DMS114 treated with DMSO at 0.1 percent for 48 hours (cell line): ENCODE results near the gene OXT.

Experiments used
- DNase-seq: peaks from one replicate; lab custom pipeline; 2025; ENCODE audit not compliant: unreplicated experiment; lab: John Stamatoyannopoulos, UW

OXT gene

DNA sequence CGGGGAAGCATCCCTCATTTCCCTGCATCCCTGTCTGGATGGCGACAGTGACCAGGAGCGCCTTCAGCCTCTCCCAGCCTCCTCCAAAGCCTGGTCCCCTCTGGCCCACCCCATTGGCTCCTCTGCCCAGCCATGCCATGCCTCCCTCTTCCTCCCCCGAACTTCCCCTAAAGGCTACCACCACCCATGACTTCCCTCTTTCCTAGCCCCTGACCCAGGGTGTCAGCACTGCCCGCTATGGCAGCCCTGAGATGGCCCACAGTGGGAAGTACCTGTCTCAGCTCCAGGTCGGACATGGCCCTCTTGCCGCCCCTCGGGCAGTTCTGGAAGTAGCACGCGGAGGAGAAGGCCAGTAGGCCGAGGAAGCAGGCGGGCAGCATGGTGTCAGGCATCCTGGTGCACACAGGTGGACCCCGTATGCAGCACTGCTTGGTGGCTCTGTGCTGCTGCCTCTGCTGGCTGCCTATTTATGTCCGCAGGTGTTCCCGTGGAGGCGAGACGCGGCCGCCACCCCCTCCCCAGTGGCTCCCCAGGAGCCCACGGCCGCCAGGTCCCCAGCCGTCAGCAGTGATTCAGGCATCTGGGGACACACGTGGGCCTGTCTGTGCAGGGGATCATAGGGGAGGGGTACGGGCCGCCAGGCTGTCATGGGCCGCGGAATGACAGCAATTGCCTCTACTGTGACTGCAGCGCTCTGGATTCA is 13.0 kb downstream of the OXT start, which contains the start of gene AVP:
Gene AVP (minus strand): TSS at position 442 of the 703 bp plus-strand sequence. CDS start 50 bp downstream, at position 392.
- no peak for DNase-seq

DNA sequence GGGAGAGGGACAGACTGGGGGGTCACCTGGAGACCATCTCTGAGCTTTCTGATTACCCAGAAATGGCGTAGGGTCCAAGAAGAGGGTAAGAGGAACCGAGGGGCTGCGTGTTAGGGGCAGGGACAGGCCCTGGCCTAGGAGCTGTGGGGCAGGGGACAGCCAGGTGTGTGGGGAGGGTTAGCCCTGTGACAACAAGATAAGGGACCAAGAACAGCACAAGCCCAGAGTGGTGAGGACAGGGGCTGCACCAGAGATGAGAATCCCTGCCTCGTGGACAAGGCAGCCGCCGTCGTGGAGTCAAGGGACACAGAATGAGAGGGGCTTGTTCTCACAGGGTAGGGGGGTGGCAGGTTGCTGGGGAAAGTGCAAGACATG is 13.6 kb downstream of the OXT start:
- DNase-seq = no peak

DNA sequence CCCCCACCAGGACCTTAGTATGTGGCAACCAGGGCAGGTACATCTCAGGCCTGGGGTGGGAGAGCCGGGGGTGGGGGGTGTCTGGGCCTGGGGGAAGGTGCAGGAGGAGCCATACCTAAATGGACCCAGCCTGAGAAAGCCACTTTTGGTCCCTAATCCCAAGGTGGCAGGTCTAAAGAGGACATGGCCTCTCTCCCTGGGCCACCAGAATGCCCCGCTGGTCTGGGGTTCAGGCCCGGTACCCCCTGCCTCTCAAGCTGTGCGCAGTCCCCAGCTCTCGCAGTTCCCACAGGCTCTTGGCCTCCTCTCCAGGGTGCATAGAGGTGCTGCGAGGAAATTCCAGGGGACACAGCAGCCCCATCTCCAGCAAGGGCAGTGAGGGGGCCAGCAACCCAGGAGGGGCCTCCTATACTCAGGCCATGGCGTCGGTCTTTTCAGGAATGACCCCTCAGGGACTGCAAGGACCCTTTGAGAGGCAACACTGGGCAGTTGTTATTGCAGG is 14.2 kb downstream of the OXT start:
- no peak for DNase-seq

DNA sequence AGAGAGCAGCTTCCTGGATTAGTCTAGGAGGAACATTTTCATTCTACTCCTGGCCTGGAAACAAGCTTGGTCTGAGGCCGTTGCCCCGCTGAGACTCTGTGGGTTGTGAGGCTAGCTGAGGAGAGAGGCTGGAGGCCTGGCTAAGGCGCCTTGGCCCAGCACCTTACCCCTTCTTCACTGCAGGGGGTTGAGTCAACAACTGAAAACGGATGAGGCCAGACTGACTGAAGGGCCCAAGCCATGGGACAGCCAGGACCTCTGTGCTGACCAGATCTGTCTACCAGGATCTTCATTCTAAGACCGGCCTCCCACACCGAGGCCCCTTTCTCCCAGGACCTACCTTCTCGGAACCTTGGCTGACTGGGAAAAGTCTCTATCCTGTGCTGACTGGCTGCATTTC is 16.6 kb downstream of the OXT start:
- DNase-seq = no peak

DNA sequence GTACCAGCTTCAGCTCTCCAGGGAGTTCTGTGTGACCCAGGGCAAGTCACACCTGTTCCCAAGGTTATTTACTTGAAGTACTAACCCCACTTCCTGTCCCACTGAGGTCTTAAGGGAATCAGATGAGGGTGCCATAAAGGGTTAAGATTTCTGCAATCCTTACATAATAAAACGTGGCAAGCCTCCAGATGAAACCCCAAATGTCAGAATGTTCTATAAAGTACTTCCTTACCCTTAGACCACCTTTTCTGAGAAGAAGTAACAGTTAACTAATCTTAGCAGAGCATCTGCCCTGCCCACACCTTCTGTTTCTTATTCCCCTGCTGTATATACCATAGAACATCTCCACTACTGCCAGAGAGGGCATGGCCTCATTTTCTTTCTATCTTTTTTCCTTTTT is 19.1 kb downstream of the OXT start:
- DNase-seq = no peak

DNA sequence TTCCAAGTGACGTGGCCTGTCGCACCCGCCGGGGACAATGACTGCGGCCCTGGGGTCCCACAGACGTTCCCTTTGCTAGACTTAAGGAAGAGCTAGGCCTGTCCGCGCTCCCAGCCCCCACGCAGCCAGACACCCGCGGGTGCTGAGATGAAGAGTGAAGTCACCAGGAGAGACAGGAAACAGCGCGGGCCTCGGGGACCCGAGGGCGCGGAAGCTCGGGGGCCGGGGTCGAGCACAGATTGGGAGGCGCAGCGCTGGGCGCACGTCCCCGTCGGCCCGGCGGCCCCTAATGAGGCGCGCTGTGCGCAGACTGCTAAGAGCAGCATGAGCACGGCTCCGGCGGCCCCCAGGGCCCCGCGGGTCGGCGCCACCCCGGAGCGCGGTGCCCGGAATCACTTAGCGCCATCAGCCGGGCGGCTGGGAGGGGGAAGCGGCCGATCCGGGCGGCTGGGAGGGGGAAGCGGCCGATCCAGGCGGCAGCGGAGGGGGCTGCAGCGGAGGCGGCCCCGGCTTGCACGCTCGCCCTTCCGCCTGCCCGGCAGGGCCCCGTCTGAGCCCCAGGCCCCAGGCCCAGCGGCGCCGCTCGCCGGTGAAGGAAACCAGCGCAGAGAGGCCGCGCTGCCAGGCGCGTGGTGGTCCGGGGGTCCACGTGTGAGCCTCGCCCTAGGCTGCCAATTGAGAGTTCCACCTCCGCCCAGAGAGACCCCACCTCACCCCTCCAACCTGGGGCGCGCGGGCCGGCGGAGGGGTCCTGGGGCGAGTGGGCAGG is 21.4 kb downstream of the OXT start:
- no peak for DNase-seq

DNA sequence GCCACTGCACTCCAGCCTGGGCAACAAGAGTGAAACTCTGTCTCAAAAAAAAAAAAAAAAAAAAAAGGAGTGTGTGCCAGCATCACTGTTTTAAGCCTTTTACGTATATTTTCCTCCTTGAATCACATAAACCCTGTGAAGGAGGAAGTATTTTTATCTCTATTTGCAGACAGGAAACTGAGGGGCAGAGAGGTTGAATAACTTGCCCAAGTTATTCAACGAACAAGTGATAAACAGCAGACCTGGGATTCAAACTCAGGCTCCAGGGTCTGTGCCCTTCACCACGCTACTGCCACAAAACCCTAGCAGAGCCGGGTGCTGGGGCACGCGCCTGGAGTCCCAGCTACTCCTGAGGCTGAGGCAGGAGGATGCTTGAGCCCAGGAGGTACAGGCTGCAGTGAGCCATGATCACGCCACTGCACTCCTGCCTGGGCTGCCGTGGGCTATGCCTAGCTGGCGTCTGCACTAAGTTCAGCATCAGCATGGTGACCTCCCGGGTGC is 22.5 kb downstream of the OXT start:
- DNase-seq = no peak

DNA sequence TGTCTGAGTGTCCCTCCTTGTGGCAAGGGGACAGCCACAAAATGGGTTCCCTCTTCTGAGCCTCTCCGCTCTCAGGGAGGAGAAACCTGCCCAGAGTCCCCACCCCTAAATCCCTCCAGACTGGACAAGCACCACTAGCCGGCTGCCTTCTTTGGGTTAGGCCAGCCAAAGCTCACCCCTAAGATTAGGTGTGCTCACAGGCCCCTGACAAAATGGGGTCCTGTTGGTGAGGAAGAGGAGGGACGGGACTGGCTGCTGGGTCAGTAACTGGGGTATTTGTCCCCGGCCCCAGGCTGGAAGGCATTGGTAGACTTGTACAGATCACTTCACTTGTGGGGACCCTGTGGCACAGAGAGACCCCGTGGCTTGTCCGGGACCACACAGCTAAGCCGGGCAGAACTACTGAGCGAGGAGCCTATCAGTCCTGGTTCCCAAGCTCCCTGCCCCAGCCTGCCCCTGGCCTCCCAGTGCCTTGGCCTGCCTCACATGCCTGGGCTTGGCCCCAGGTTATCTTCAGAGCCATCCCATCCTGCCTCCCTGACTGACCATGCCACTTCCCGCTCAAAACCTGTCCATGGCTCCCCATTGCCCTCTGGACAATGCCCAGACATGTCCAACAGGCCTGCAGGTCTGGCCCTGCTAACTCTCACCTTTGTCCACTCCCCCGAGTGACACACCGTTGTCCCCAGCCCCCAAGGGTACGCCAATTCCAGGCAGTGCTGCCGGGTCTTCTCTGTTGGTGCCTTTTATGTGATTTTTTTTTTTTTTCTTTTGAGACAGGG is 23.6 kb downstream of the OXT start:
- DNase-seq = no peak

DNA sequence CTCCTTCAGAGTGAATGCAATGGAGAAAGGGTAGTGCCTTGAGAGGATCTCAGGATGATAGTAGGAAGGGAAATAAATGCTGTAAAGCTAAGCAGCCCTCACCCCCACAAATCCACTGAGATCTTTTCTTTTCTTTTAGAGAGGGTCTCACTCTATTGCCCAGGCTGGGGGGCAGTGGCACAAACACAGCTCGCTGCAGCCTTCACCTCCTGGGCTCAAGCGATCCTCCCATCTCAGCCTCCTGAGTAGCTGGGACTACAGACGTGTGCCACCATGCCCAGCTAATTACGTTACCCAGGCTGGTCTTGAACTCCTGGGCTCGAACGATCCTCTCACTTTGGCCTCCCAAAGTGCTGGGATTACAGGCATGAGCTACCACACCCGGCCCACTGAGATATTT is 29.1 kb downstream of the OXT start:
- no peak for DNase-seq

DNA sequence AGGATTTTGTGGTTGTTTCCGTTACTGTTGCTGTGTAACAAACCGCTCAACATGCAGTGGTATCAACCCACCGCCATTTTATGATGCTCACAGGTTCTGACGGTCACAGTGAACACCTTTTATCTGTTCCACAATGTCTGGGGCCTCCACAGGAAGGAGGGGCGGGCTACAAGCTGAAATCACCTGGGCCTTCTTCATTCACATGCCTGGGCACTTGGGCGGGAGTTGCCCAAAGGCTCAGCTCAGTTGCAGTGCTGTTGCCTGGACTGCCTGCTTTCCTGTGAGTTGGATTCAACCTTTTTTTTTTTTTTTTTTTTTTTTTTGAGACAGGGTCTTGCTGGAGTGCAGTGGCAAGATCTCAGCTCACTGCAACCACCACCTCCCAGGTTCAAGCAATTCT is 29.8 kb downstream of the OXT start:
- DNase-seq = no peak

DNA sequence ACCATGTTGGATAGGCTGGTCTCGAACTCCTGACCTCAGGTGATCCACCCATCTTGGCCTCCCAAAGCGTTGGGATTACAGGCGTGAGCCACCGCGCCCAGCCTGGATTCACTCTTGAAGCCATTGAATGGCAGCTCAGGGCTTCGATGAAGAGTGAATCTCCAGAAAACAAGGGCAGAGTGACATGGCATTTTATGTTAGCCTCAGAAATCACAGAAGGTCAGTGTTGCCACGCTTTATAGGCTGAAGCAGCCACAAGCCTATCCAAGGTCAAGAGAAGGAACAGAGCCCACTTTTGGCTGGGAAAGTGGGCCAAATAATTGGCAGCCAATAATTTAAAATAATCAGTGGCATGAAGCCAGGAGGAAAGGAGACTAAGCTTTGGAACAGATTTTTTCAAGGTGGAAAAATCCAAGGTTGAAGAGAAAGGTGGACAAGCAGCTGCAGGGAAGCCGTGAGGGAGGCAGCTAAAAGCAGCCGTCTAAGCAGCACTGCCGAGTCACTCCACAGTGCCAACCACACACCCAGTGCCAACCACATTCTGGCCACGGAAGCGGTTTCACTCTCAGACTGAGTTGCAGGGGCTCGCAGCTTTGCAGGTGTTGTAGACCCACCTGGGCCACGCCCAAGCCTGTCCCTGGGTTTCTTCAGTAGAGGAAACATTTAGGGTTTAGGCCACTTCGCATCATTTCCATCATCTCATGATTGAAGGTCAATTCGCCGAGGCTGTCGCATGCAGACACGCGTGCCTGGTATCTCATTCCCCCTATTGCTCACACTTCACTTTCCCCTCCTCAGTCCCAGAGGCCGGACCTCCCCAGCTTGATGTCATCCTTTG is 30.5 kb downstream of the OXT start:
- no peak for DNase-seq

DNA sequence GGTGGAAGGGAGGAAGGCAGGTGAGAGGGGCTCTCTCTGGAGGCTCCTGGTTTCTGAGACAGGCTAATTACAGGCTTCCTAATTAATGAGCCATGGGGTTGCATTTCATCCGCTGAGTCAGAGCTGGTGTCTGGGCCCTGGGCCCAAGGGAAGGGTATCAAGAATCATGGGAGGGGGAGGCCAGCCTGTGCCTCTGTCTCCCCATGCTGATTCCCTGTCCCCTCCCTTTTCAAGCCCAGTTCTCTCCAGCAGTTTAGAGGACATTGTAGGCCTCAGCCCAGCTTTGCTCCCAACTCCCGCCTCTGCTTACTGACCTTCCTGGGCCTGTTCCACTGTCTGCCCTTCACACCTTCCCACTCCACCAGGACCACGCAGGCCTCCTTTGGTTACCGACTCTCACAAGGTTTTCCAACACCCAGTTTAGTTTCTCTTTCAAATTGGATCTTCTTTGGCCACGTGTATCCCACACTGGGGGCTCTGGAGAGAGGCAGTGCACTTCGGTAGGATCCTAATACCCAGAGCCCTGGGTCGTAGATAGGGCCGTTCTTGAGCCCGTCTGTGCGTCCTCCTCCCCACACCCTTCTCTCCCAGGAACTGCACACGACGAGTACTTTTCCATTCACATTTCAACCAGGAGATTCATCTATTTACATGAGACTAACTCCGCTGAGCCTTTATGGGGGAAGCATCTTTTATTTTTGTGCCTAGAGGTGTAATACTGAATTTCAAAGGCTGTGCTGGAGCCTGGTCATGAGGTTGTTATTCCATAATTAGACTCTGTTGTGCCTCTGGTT is 31.4 kb downstream of the OXT start:
- no peak for DNase-seq

DNA sequence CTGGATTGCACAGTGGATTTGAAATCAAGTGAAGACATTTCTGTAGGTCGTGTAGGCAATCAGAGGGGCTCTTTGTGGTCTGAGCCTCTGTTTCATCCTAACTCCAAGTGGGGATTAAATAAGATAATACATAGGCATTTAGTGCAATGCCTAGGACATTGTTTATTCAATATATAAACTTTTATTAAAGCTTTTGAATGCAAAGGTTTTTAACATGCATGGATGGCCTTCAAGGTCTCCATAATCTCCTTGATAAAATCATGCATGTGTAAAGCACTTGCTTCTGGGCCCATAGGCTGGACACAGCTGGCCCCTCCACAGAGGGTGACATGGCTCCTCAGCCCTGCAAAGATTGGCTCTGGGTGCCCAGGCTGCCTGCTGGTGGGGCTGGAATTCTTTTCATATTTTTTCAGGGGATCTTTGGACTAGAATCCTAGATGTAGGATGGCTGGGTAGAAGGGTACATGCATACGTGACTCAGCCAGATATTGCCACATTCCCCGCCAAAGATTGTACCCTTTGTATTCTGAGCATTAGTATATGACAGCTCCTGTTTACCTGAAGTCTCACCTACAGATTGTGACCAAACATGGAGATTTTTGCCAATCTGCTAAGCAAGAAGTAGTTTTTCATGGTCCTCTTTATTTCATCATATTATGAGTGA is 32.1 kb downstream of the OXT start:
- no peak for DNase-seq

DNA sequence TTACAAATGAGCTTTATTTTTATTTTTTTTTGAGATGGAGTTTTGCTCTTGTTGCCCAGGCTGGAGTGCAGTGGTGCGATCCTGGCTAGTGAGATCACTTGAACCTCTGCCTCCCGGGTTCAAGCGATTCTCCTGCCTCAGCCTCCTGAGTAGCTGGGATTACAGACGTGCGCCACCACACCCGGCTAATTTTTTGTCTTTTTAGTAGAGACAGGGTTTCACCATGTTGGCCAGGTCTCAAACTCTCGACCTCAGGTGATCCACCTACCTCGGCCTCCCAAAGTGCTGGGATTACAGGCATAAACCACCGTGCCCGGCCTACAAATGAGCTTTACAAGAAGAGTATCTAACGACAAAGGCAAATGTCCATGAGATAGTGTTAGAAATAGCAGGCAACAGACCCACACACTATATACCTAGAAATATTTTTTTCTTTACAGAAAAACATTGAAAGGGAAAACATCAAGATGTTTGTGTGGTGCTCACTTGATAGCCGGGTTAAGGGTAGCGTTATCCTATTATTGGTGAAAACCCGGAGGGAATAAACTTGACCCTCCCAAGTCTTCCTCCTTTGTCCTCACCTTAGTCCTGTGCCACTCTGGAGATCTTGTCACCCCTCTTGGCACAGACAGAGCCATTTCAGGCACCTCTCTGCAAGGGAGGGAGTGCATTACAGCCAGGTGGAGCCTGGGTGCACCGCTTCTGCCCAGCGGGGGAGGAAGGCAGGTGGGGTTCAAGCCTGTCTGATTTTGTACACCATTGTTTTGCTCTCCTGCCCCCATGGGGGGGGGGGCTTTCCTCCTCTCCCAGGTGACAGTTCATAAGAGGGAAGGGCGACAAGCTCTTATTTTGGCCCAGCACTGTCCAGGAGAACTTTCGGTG is 34.1 kb downstream of the OXT start:
- no peak for DNase-seq

DNA sequence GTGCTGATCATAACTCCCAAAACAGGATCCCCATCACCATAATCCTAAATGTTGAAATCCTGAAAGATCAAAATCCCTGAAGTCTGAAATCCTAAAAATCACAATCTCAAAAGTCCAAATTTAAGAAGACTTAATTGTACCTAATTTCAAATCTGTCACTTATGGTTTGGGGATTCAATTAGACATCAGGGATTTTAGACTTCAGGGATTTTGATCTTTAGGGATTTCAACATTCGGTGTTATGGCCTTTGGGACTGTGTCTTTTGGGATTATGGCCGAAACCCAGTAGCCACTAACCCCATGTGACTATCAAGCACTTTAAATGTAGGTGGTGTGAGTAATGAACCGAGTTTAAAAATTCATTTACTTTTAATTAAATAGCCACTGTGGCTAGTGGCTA is 34.8 kb downstream of the OXT start:
- no peak for DNase-seq

DNA sequence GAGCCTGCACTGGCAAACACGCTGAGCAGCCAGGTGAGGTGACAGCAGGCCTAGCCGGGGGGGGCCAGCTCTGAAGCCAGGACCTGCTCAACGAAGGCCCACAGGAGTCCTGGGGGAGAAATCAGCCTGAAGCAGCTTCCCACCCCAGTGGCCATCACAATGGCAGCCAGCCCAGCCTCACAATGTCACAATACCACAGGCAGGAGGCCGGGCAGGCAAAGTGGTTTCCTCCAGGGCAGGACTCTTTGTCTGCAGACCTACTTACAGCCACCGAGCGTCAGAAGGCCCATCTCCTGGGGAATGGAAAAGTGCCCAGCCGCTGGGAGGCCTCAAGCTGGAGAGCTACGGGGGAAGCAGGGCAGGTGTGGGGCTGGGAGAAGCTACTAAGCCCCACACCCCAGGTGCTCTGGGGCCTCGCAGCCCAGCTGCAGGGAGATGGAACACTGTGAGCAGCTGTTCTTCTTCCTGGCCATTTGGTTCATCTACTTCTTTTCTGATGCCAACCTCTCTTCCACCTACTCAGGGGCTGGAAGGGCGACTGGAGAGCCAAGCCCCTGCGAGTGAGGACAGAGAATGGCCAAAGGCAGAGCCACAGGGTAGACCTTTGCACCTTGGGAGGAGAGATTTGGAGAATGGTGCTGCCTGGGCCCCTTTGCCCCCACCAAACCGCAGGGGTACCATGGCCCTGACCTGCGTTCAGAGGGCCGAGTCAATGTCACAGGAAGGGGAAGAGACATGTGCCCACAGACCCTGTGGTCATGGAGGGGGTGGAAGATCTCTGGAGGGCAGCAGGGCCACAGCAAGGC is 35.4 kb downstream of the OXT start:
- no peak for DNase-seq

DNA sequence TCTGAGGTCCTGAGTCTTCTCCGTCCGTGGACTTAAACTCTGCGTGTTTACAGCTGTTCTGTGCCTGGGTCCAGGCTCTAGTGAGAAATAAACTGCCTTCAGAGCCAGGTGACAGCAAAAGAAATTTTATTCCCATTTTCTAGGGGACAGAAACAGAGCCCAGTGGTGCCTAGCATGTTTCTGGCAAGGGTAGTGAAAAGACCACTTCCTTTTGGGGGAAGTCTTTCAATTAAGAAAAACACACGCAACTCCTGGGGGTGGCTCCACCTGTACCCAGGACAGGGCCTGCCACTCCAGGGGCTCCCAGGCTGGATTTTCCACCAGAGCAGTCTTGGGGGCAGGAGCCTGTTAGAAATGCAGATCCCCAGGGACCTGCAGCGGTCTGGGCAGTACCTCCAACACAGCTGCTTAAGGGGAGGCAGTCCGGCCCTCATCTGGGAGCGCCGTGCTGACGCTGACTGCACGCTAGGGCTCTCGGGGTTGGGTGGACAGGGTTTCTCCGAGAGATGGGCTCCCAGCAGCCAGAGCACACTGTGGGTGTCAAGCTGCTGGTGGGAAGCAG is 36.1 kb downstream of the OXT start:
- no peak for DNase-seq
